B cell (primary cell): ENCODE results near the gene SIGMAR1. TPM values are rescaled to one million over a fixed set of nuclear protein-coding genes. Genes with fewer than 3 reads are reported as not detected.

Experiments
- ATAC-seq: fragments of 200-7000 bp; cut with Tn5 transposase; one replicate; pipeline ENCODE4 v1.10.0; 2021; ENCODE audit warnings: low read depth, mild to moderate bottlenecking, moderate number of reproducible peaks, moderate library complexity
- CTCF ChIA-PET: fragments of 350-600 bp; sonication (Branson Sonifier 250); formaldehyde crosslinking; loops from one replicate; lab custom pipeline; 2021; ENCODE audit warnings: antibody characterized with exemption, inconsistent platforms; lab: Charles Lee
- POLR2A ChIA-PET: fragments of 350-600 bp; sonication (Branson Sonifier 250); formaldehyde crosslinking; loops from one replicate; lab custom pipeline; 2021; ENCODE audit warnings: antibody characterized with exemption; lab: Charles Lee
- DNase-seq: peaks from one replicate; pipeline ENCODE4 v3.0.0; 2013
- H2AFZ ChIP-seq: 2 replicates; pipeline ENCODE4 v1.6.1; 2012; ENCODE audit warnings: mild to moderate bottlenecking, low read depth, low read length; ENCODE audit not compliant: insufficient read depth, poor library complexity, severe bottlenecking
- H3K27ac ChIP-seq, 2 donors: 1 replicate in 1 of 2; 2 replicates in 1 of 2; pipeline ENCODE4 v1.5.1; 2012 to 2013; ENCODE audit warnings: low read length in 2 of 2, mild to moderate bottlenecking in 2 of 2, moderate library complexity in 1 of 2
- H3K27me3 ChIP-seq, 4 experiments: fragments of 200-600 bp in 1 of 4; sonication (generic) in 1 of 4; replicated peaks in 1 of 4; 1 replicate in 2 of 4; 2 replicates in 2 of 4; pipeline versions ENCODE4 v1.6.1 to v1.7.0; 2013 to 2016; ENCODE audit warnings: low read length in 3 of 4, mild to moderate bottlenecking in 2 of 4, mixed read lengths in 1 of 4, moderate library complexity in 1 of 4; ENCODE audit not compliant: insufficient read depth in 4 of 4, control insufficient read depth in 3 of 4; ENCODE audit errors: control extremely low read depth in 1 of 4
- H3K36me3 ChIP-seq, 2 experiments: replicated peaks in 1 of 2; 1 replicate in 1 of 2; 2 replicates in 1 of 2; pipeline versions ENCODE4 v1.6.1 to v1.7.1; 2013; ENCODE audit warnings: low read length in 1 of 2; ENCODE audit not compliant: insufficient read depth in 2 of 2, control insufficient read depth in 1 of 2; ENCODE audit errors: control extremely low read depth in 1 of 2, extremely low read depth in 1 of 2
- H3K4me1 ChIP-seq, 2 donors: fragments of 200-600 bp in 1 of 2; sonication (generic) in 1 of 2; 1 replicate in 1 of 2; 2 replicates in 1 of 2; pipeline versions ENCODE4 v1.5.1 to v1.6.1; 2013 to 2017; ENCODE audit warnings: low read length in 2 of 2; ENCODE audit not compliant: control insufficient read depth in 2 of 2, insufficient read depth in 2 of 2
- H3K4me2 ChIP-seq: replicated peaks from 2 replicates; pipeline ENCODE3; 2012; ENCODE audit warnings: mild to moderate bottlenecking, low read depth, low read length; ENCODE audit not compliant: poor library complexity, severe bottlenecking
- H3K4me3 ChIP-seq, 5 experiments: fragments of 200-600 bp in 1 of 5; sonication (generic) in 1 of 5; 1 replicate in 3 of 5; 2 replicates in 2 of 5; pipeline versions ENCODE4 v1.5.1 to v1.7.0; 2011 to 2016; ENCODE audit warnings: low read length in 4 of 5, mild to moderate bottlenecking in 4 of 5, low read depth in 2 of 5, control low read depth in 1 of 5, moderate library complexity in 1 of 5; ENCODE audit not compliant: insufficient read depth in 1 of 5; ENCODE audit errors: control extremely low read depth in 1 of 5, extremely low read depth in 1 of 5
- H3K79me2 ChIP-seq: fragments of 200-600 bp; sonication (generic); one replicate; pipeline ENCODE4 v1.6.0; 2016; ENCODE audit warnings: low read length; ENCODE audit not compliant: control insufficient read depth, insufficient read depth
- H3K9ac ChIP-seq: fragments of 200-600 bp; sonication (generic); 2 replicates; pipeline ENCODE4 v1.6.1; 2017; ENCODE audit warnings: mild to moderate bottlenecking, low read length, moderate library complexity
- H3K9me3 ChIP-seq, 3 donors: one replicate each; pipeline versions ENCODE4 v1.6.1 to v1.7.1; 2013; ENCODE audit warnings: low read length in 2 of 3; ENCODE audit not compliant: control insufficient read depth in 2 of 3, insufficient read depth in 1 of 3; ENCODE audit errors: control extremely low read depth in 1 of 3
- H4K20me1 ChIP-seq: 2 replicates; pipeline ENCODE4 v1.6.0; 2012; ENCODE audit warnings: mild to moderate bottlenecking, low read length; ENCODE audit not compliant: insufficient read depth, control insufficient read depth, poor library complexity, severe bottlenecking
- H3K27ac Mint-ChIP-seq: one replicate; pipeline ENCODE4 v1.8.0; 2021; ENCODE audit warnings: mixed read lengths
- H3K27me3 Mint-ChIP-seq: one replicate; pipeline ENCODE4 v1.8.0; 2021; ENCODE audit warnings: mixed read lengths
- H3K4me1 Mint-ChIP-seq: one replicate; pipeline ENCODE4 v1.8.0; 2021; ENCODE audit warnings: mixed read lengths
- H3K4me3 Mint-ChIP-seq: one replicate; pipeline ENCODE4 v1.8.0; 2021; ENCODE audit warnings: mixed read lengths
- H3K9me3 Mint-ChIP-seq: one replicate; pipeline ENCODE4 v1.8.0; 2022; ENCODE audit warnings: mixed read lengths; ENCODE audit not compliant: insufficient read depth
- EZH2 ChIP-seq: IDR thresholded peaks from 2 replicates; pipeline ENCODE4 v1.6.1; 2012; ENCODE audit warnings: borderline replicate concordance, low read depth, mild to moderate bottlenecking, moderate library complexity, low read length; ENCODE audit not compliant: insufficient read depth, poor library complexity, severe bottlenecking
- WGBS: methylation state at CpG from one replicate; pipeline ENCODE4 v1.1.5; 2013; ENCODE audit warnings: missing lambda C conversion rate; ENCODE audit not compliant: insufficient coverage; 5-methylcytosine and 5-hydroxymethylcytosine counted together
- intact Hi-C: fragments of 100-400 bp; cut with micrococcal nuclease; formaldehyde crosslinking; loops from one replicate; pipeline ENCODE4 v1.10.0; 2022
- polyA plus RNA-seq: library from polyadenylated mRNA; depleted of rRNA; stranded (reverse); fragments of >200 nt; gene quantifications from 2 replicates; pipeline ENCODE4 v1.2.3, GENCODE V29; 2012
- total RNA-seq, 2 donors: library from RNA; stranded (reverse); fragments of 120-200 nt in 1 of 2; gene quantifications; 1 replicate in 1 of 2; 2 replicates in 1 of 2; pipeline versions ENCODE4 v1.2.3 to v1.2.4, GENCODE V29; 2013 to 2022
- TF ChIP-seq, protein P1 (sequence below): fragments of 200-600 bp; IDR thresholded peaks from one replicate; pipeline ENCODE4 v1.8.0; 2022; ENCODE audit warnings: antibody characterized with exemption, mild to moderate bottlenecking

Gene SIGMAR1
- total and polyA plus RNA-seq, 2 donors (not counting 1 experiment from before 2014, with no cell fraction given), result 21.4 to 30.7 TPM

GRCh38 chr9:34633166-34633565, 4.4 kb downstream of the SIGMAR1 start:
- no peak for ATAC-seq
- Histone ChIP-seq H3K27me3 (peaks cover 0 to 24% (median 12%) of the 10 kb centered on the region in 4 experiments), H3K27ac (no peak overlapping the region), H3K9me3 (peaks cover 0 to 4% (median 0%) of the 10 kb centered on the region in 3 donors), H3K4me3 (no peak overlapping the region), H3K4me1 (peaks cover 22 to 37% of the 10 kb centered on the region in 2 donors), H3K36me3 (peaks cover 0 to 3% of the 10 kb centered on the region in 2 experiments), H3K4me2 (no peak overlapping the region), H4K20me1 (peaks cover 20% of the 10 kb centered on the region), H3K79me2 (peaks cover 26% of the 10 kb centered on the region), H3K9ac (no peak overlapping the region), H2AFZ (no peak overlapping the region)
- no peaks in the 10 kb centered on the region for H3K9me3 Mint-ChIP-seq
- TF ChIP-seq, protein P1, sequence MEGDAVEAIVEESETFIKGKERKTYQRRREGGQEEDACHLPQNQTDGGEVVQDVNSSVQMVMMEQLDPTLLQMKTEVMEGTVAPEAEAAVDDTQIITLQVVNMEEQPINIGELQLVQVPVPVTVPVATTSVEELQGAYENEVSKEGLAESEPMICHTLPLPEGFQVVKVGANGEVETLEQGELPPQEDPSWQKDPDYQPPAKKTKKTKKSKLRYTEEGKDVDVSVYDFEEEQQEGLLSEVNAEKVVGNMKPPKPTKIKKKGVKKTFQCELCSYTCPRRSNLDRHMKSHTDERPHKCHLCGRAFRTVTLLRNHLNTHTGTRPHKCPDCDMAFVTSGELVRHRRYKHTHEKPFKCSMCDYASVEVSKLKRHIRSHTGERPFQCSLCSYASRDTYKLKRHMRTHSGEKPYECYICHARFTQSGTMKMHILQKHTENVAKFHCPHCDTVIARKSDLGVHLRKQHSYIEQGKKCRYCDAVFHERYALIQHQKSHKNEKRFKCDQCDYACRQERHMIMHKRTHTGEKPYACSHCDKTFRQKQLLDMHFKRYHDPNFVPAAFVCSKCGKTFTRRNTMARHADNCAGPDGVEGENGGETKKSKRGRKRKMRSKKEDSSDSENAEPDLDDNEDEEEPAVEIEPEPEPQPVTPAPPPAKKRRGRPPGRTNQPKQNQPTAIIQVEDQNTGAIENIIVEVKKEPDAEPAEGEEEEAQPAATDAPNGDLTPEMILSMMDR, result no peak
- TF ChIP-seq EZH2, result no peak
- POLR2A ChIA-PET, result interaction anchor here (1.0 to 1.3 kb wide), 4 partner anchors 11 to 20 kb away, joined by 3 to 8 read pairs (median 4); partner anchors contain the start of gene DCTN3
- no peak for DNase-seq
- peaks cover 35% of the 10 kb centered on the region for H3K4me1 Mint-ChIP-seq
- H3K4me3 Mint-ChIP-seq, result no peak overlapping the region
- H3K27me3 Mint-ChIP-seq, result peaks cover 22% of the 10 kb centered on the region
- 80% methylated on average over 3 of the region's 5 CpGs for WGBS
- intact Hi-C loops, result loop anchor here (1.0 to 2.0 kb wide), 2 partner anchors 21 to 84 kb away; partner anchors contain the start of gene RPP25L
- CTCF ChIA-PET, result interaction anchor here (0.6 to 8.4 kb wide), 23 partner anchors 10 to 253 kb away, joined by 3 to 150 read pairs (median 7); partner anchors contain the start of genes CCL27, DCTN3, DNAI1 and FAM219A
- no peak overlapping the region for H3K27ac Mint-ChIP-seq

DNA sequence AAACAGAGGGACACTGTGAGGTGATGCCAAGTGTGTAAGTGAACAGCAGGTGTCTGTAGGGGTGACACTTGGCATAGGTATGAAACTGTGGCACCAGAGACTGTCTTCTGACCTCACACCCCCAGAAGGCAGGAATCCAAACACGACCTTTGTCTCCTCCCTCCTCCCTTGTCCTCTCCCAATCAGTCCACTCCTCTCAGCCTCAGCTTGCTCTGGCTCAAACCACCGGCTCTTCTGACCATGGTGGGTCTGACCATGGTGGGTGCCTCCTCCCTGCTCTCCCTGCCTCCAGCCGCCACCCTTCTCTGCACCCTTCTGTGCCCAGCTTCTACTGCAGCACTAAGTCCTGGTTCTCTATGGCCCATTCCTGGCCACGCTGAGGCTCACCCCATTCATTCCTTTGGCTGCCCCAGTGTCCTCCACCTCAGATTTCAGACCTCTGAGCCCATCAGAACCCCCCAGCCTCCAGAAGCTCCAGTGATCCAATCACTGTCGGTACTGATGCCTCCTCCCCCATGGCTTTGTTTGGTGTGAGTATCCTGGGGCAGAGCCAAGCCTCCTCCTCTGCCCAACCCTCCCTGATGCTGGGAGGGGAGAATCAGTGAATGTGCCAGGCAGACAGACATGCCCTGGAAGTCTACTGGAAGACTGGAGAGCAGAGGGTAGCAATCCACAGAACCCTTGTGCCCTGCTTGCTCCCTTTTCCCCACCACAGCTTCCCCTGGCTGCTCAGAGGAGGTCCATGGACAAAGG, 7.0 kb downstream of the SIGMAR1 start:
- DNase-seq (no peak), ATAC-seq (no peak)
- peaks cover 18% of the 10 kb centered on the region for H4K20me1 ChIP-seq
- H3K27ac Mint-ChIP-seq, result no peak overlapping the region
- ChIA-PET CTCF (interaction anchor here (1.1 to 1.6 kb wide), 4 partner anchors 10 to 27 kb away, joined by 3 to 5 read pairs (median 4); partner anchors contain the start of genes DCTN3 and RPP25L), POLR2A (no interaction called here)
- no peak overlapping the region for H3K4me2 ChIP-seq
- peaks cover 19% of the 10 kb centered on the region for H3K4me1 Mint-ChIP-seq
- peaks cover 20 to 23% of the 10 kb centered on the region in 2 donors for H3K4me1 ChIP-seq
- no peak overlapping the region for H3K9ac ChIP-seq
- peaks cover 45% of the 10 kb centered on the region for H3K27me3 Mint-ChIP-seq
- H3K9me3 Mint-ChIP-seq, result no peaks in the 10 kb centered on the region
- TF ChIP-seq EZH2, result no peak
- TF ChIP-seq, protein P1, result no peak
- peaks cover 0 to 50% (median 38%) of the 10 kb centered on the region in 4 experiments for H3K27me3 ChIP-seq
- peaks cover 0 to 3% of the 10 kb centered on the region in 2 experiments for H3K36me3 ChIP-seq
- H3K27ac ChIP-seq, result no peak overlapping the region
- peaks cover 16% of the 10 kb centered on the region for H3K79me2 ChIP-seq
- H2AFZ ChIP-seq, result no peak overlapping the region
- no peak overlapping the region for H3K4me3 ChIP-seq
- intact Hi-C loops, result no loop called here
- WGBS, result 61% methylated on average over 5 of the region's 5 CpGs
- peaks cover 0 to 11% (median 0%) of the 10 kb centered on the region in 3 donors for H3K9me3 ChIP-seq
- H3K4me3 Mint-ChIP-seq, result peak overlapping the region; percentile 91
